Ammon's horn (tissue), 1 donor: ENCODE results near the gene LPGAT1.

ENCODE experiments used
- DNase-seq: peaks from one replicate; pipeline ENCODE4 v3.0.0-alpha.2; 2016; ENCODE audit warnings: low spot score

The LPGAT1 gene

DNA sequence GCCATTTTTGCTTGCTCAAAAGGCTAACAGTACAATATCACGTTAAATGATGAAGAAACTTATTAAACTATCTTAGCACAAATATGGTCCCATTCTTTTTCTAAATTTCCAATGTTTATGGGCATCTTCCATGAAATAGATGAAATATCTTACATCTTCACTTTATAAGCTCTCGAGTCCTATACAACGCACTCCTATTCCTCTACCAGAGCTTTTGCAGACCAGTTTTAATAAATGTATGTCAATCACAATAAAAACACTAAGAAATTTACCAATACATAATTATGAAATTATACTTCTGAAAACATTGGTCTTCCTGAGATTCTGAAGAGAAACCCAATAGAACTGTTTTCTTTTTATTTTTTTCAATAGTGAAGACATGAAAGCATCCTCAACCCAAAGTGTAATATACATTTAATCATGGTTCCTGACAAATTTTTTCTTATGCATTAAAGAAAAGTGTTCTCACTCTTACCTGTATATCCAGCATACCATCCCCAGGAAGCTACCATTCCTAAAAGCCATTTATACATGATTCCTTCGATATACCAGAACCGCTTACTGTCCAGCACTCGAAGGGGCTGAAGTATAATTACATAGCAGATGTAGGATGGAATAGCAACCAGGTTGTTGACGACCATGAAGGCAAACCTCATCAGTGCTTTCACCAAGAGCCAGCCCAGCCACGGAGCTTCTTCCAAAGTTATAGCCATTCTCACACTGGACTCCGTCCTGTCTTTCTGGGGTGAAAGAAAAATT lies 1.8 kb downstream of the LPGAT1 start:
- no peak for DNase-seq

GRCh38 chr1:211827051-211827450 lies 3.5 kb downstream of the LPGAT1 start:
- DNase-seq: no peak

- no peak for DNase-seq
Observed at GRCh38 chr1:211825980-211826379, 4.6 kb downstream of the LPGAT1 start.

DNA sequence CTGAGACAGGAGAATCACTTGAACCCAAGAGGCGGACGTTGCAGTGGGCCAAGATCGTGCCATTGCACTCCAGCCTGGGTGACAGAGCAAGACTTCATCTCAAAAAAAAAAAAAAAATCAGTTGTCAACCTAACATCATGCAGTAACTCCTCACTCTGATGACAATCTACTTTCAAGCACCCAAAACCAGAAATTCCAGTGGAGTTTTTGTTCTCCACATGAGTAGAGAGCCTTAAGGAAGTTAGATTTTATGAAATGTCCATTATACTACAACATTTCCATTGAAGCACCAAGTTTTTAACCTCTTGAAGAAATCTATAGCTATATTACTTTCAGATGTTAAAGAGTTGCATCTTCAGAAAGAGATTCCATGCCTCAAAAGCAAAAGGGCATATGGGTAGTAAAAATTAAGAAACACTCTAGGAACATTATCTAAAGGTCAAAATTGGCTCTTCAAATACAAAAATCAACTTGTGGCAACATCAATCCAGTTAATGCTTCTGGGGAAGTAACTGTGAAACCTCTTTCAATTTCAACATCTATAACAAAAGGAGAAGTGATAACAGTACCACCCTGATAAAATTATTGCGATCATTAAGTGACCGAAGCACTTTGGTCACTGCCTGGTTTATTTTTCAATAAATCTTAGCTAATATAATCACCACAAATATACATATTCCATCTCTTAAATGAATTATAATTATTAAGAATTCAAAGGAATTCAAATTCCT lies 7.7 kb downstream of the LPGAT1 start:
- no peak for DNase-seq

DNA sequence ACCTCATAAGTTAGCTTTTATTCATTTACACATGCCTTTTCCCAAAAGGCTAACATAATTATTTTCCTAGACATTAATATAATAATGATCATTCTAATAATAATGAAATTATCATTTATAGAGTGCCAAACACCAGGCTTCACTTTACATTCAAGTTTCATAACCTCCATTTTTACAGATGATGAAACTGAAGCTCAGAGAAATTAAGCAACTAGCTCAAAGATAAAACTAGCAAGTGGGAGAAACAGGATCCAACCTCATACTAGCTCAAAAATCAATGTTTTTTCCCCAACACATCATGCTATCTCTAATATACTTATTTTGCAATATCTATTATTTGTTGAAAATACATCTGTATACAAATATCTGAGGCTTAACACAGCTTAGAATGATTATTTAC lies 14.0 kb downstream of the LPGAT1 start:
- no peak for DNase-seq

GRCh38 chr1:211814313-211814712 lies 16.2 kb downstream of the LPGAT1 start:
- DNase-seq: no peak

- peak; percentile 40 for DNase-seq
Observed at GRCh38 chr1:211813590-211813989, 17.0 kb downstream of the LPGAT1 start.

DNA sequence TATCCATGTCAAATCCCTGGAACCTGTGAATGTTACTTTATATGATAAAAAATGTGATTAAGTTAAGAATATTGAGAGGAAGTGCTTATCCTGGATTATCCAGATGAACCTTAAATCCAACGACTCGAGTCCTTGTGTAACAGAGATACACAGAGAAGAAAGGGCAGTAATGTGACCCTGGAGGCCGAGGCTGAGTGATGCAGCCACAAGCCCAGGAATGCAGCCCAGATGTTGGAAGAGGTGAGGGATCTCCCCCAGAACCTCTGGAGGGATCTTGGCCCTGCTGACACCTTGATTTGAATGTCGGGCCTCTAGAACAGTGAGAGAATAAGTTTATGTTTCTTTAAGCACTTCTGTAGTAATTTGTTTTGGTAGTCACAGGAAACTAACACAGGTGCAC lies 18.0 kb downstream of the LPGAT1 start:
- no peak for DNase-seq

GRCh38 chr1:211811848-211812247 lies 18.7 kb downstream of the LPGAT1 start:
- no peak for DNase-seq

DNA sequence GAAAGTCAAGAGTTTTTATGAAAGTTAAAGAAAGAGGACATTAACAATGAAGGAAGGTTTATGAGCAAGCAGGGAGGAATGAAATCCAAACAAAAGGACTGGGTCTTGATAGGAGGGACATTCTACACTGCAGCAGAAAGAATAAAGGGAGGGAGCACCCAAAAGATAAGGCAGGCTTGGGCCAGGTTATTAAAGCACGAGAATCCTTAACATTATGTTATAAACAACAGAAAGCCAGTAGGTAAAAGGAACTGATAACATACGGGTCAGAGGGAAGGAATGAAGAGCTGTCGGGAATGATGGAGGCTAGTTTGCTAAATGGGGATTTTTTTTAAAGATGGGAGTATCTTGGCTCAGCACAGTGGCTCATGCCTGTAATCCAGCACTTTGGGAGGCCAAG lies 19.4 kb downstream of the LPGAT1 start:
- no peak for DNase-seq

DNA sequence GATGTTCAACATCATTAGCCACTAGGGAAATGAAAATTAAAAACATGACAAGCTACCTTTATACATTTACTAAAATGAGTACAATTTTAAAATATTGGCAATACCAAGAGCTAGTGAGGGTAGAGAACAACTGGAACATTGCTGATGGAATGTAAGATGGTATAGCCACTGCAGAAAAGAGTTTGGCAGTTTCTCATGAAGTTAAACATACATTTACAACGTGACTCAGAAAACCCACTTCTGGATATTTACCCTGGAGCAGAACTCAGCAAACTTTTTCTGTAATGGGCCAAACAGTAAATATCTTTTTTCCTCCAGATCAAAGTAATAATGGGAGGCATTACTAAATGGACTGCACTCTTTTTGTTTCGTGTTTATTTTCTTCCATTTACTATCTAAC lies 22.1 kb downstream of the LPGAT1 start:
- DNase-seq: no peak

DNA sequence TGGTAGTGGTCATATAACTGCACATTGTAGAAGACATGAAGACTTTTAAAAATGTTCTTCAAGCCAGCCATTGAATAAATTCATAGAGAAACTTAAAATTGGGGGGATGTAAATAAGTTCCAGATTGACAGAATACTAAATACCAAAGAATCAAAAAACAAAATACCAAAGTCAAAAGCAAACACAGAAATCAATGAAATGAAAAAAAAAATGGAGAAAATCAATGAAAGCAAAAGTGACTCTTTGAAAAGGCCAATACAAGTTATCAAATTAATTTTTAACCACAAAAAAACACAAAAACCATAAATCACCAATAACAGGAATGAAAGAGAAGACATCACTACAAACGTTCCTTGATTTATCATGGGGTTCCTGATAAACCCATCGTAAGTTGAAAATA lies 25.6 kb downstream of the LPGAT1 start:
- no peak for DNase-seq

DNA sequence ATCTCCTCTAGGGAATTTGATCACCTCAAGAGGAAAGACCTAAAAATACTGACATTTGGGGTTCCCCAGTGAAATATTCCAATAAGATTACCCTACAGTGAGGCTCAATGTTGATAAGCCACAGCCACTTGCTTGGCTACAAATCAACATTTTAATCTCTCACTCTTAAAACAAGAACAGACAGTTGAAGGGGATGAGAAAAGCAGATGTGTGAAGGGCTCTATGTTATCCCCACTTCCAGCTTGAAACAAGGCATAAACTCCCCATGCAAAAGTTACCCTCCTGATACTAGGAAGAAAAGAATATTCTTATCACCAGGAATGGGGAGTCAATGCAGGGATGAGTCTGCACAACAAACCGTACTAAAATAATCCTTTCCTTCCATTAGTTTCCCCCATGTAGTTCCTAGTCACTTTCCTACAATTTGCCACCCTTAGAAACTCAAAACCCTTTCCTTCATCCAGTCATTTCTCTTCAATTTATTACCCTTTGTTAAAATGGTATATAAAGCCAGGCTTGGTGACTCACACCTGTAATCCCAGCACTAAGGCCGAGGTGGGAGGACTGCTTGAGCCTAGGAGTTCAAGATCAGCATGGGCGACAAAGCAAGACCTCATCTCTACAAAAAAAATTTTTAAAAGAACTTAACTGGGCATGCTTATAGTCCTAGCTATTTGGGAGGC lies 29.5 kb downstream of the LPGAT1 start:
- no peak for DNase-seq

GRCh38 chr1:211797994-211798393 lies 32.6 kb downstream of the LPGAT1 start:
- no peak for DNase-seq

GRCh38 chr1:211791979-211792378 lies 38.6 kb downstream of the LPGAT1 start:
- no peak for DNase-seq

- DNase-seq: no peak
Observed at GRCh38 chr1:211789641-211790464, 40.7 kb downstream of the LPGAT1 start.

DNA sequence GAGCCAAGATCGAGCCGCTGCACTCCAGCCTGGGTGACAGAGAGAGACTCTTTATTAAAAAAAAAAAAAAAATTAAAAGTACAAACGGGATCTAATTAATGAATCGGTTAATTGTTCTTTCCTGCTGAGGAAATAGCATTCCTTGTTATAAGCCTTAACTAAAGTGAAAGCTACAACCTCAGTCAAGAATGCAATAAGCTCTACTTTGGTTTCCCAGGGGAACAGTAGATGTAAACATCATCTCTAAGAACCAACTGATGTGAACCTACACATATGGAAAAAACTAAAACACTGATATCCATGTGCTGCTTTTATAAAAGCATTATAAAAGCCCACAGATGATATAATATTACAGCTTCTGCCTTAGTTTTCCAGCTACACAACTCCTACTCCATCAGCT lies 41.9 kb downstream of the LPGAT1 start:
- DNase-seq: no peak

- no peak for DNase-seq
Observed at GRCh38 chr1:211783897-211784296, 46.7 kb downstream of the LPGAT1 start.

DNA sequence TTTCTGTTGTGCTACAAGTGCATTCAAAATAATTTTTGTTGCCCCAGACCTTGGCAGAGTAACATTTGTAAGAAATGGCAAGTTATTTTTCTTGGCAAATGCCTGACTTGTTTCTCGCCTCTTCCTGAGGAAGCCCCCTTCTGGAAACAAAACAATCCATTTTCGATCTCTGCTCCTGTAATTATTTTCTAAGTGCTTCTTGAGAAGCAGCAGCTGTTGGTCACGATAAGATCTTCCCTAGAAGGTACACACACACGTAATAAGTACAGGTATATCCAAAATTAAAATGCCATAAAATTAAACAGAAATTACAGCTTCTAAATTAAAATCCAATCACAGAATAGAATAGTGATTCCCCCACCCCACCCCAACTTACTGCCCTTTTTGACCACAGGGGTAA lies 47.3 kb downstream of the LPGAT1 start:
- no peak for DNase-seq

DNA sequence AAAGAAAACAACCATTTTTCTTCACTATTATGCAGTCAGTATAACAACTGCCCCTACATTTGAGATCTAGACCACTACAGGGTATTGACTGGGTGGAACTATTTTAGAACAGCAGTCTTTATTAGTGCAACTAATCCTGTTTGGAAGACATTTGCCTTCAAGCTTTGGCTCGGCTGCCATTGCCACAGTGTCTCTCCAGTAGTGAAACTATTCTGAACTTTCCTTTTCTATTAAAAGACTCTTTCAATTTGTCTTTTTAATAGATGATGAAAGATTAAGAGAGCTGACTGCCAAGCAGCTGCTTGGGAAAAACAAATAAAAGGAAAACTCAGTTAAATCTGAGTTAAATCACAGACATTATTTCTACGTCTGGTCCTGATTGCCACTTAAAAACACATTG lies 49.3 kb downstream of the LPGAT1 start:
- DNase-seq: no peak

DNA sequence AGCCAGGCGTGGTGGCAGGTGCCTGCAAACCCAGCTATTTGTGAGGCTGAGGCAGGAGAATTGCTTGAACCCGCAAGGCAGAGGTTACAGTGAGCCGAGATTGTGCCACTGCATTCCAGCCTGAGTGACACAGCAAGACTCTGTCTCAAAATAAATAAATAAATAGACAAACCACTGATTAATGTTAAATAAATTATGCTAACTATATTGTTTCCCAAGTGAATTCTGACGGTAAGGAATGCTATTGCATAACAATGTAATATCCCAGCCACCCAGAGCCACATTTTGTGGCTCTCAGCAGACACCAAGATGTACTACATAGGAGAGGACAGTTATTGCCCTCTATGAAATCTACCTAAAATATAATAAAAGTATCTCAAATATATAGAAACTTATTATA lies 55.4 kb downstream of the LPGAT1 start:
- DNase-seq: no peak

GRCh38 chr1:211764701-211765100 lies 65.9 kb downstream of the LPGAT1 start:
- no peak for DNase-seq
